GM18861 (cell line): ENCODE results near the gene ZFAND2B.
A peak's percentile ranks its signal among the peaks of the same experiment; 100 is the strongest.

Source experiments
- ATAC-seq: cut with Tn5 transposase; IDR thresholded peaks from one replicate; pipeline ENCODE4 v1.9.1; 2021; ENCODE audit not compliant: unreplicated experiment

Gene ZFAND2B, protein sequence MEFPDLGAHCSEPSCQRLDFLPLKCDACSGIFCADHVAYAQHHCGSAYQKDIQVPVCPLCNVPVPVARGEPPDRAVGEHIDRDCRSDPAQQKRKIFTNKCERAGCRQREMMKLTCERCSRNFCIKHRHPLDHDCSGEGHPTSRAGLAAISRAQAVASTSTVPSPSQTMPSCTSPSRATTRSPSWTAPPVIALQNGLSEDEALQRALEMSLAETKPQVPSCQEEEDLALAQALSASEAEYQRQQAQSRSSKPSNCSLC

DNA sequence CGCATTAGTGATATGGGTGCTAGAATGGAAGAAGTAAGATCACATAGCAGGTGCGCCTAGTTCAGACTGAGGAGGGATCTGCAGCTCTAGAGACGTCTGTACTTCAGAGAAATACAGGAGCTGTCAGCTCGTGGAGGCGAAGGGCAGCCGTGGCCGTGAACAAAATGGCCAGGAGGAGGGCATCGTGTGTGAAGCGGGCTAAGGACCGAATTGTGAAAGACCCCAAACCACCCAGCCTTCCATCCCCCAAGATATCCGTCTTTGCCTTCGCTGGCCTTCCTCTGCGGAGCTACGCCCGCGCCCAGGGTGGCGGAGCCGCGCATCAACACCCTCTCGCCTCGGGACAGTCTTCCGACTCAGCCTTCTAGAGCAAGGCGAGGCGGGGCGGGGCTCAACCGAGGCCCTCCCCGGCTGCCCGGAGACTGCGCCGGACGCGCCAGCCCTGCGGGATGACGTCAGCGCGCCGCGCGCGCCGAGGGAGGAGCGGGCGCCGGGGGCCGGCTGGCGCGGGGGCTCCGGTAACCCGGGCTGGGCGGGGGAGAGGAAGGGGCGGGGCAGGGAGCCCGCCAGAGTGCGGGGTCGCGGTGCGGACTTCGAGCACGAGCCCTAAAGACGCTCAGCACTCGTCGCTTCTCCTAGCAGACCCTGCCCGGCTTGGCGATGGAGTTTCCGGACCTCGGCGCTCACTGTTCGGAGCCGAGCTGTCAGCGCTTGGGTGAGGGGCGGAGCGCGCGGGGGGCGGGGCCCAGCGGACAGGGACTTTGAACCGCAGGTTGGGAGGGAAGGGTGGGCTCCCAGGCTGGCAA is at the start of gene ZFAND2B:
ZFAND2B (plus strand) TSS at position 455 of the 806 bp plus-strand sequence; CDS start at position 661, 206 bp downstream.
- ATAC-seq: peak; percentile 96

DNA sequence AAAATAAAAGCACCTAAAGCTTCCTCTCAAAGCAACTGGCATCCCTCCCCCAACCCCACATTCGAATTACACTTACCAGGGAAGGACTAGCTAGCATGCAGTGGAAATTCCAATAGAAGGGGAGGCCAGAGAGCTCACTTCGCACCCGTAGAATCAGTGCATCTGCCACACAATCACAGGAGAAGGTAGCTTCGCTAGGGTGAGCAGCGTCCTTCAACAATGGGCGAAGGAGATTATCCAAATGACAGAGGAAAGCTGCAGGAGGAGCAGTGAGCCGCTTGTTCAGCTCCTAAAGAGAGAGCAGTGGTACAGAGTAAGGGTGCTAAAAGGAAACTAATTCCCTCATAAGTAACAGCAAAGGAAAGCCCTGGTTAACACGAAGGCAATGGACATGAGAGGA is 49.2 kb upstream of the ZFAND2B start:
- no peak for ATAC-seq

DNA sequence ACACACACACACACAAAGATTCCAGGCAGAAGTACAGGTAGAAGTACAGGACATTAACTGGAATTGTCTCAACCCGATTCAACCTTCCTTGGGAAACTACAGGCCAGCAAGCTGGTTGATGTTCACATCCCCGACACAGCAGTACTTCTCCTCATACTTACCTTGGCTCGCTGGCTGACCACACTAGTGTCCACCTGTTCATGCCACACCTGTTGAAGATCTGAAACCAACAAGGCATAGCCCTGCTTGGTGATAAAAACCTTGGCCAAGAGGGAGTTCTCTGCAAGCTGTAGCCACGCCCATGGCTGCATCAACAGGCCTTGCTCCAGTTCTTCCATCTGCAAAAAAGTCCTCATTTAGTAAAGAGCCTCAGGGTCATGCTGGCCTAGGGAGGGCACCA is 48.6 kb upstream of the ZFAND2B start:
- ATAC-seq: no peak

DNA sequence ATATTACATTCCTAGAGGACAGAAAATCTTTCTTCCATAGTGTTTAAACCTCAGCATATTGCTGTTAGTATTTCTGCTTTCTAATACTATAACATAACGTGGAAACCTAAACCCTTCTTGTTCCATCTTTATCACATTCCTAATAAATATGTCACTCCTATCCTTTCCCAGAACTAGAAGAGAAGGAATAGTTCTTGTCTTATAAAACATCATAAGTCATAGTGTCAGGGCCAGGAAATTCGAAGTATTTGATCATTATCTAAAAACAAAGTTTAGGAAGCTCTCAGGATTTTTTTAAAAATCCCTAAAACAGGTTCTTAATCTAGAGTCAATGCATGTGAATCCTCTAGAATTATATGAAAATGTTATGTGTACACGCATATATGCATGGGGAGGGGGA is 48.0 kb upstream of the ZFAND2B start:
- no peak for ATAC-seq

DNA sequence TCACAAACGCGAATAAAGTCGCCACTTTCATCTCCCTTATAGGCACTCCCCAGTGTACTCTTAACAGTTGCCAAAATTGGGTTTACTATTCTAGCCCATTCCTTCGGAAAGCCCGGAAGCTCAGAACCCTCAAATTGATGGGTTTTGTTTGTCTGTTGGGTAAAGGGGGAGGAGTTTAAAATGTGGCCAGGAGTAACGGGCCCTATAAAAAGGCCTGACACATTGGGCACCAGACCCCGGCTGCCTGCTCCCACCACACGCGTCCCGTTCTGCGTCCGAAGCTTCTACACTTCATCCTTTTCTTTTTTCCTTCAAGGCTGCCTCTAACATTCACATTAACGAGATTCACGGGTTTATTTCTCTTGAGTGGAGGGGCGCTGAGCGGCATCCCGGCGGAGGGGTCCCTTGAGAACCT is 46.8 kb upstream of the ZFAND2B start:
- no peak for ATAC-seq

DNA sequence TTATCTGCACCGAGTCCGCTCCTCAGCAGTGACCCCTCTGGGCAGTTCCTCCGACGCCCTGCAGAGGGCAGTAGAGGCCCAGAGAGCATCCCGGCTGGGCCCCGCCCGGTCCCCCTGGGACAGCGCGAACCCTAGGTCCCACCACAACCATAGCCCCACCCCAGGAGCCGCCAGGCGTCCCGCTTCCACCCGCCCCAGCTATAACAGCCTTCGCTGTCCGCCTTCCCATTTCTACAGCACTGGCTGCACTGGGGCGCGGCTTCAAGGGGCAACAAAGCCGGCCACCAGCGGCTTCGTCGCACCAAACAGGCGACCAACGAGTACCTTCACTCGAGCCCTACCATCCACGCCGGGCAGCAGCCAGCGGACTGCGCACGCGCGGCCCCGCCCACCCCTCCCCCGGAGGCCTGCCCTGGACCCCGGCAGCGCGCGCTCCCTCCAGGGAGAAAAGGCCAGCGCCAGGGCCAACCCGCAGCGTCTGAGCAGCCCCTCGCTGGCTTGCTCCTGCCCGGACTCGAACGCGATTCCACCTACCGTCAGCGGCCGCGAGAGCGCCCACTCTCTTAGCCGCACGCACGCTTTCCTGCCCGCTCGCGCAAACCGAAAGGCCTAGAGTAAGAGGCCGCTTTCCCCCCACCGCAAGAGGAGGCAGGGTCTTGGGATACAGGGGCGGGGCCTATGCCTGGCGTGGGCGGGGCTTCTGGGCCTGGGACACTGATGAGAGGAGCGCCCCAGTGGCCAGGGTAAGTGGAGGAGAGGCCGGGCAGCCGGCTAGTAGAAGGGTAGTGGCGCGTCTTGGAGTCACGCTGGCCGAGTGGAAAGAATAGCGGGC is 46.2 kb upstream of the ZFAND2B start, which contains the start of gene NHEJ1:
NHEJ1 (minus strand) TSS at position 630 of the 832 bp plus-strand sequence. CDS start 2,453 bp downstream, outside the sequence.
- ATAC-seq: peak; percentile 67

DNA sequence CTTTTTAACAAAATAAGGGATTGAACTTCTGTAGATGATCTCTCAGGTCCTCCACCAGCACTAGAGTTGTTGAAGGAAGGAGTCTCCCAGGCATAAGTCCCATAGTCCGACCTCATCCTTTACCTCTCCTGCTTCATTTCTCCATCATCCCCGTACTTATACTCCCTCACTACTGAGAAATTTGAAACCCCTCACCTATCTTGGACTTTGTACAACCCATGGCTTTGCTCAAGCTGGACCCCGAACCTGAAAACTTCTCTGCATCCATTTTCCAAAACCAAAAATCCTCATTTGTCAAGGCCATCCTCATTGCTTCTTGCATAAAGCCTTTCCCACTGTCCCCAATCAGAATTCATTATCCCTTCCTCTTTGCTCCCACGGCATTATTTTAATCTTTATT is 45.5 kb upstream of the ZFAND2B start:
- no peak for ATAC-seq

DNA sequence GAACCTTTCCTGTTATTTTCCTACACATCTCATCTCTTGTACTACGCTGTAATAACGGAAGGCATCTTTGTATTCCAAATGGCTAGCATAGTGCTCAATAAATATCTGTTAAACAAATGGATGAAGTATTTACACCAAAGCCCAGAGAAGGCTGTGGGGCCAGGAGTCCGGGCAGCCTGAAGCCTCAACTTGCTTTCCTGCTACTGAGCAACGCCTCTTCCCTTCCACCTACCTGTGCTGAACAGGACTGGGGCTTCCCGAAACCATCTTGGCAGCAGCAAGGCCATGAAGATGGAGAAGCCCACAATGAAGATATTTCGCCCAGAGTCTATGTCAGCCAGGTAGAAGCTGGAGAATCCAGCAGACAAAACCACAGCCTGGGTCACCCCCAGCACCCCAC is 43.4 kb upstream of the ZFAND2B start:
- no peak for ATAC-seq

DNA sequence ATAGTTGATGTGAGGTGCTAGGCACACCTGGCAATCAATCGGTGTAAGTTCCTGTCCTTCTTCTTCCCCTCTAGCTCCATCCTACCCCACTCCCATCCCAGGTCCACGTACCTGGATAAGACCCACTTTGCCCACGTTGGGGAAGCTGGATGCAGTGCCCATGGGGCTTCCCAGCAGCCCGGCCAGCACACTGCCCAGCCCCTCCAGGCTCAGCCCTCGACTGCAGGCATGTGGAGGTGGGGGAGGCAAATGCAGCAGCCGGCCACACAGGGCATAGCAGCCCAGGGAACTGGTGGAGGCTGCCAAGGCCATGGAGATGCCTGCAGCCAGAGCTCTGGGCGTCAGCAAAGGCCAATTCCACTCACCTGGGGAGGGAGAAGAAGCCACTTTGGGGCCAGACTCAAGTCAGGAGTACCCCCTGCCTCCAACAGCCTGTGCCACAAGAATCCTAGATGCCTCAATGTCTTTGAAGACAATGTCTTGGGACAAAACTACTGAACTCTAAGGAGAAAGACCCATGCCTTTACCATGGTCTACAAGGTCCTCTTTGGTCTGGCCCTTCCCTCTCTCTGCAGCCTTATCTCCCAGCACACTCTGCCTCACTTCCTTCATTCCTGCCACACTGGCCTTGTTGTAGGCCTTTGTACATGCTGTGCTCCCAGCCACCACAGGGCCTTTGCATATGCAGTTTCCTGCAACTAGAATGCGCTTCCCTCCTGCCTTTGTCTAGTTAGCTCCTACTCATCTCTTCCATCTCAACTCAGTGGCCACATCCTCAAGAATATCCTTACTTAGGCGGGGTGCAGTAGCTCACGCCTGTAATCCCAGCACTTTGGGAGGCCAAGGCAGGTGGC is 41.3 kb upstream of the ZFAND2B start:
- ATAC-seq: no peak

DNA sequence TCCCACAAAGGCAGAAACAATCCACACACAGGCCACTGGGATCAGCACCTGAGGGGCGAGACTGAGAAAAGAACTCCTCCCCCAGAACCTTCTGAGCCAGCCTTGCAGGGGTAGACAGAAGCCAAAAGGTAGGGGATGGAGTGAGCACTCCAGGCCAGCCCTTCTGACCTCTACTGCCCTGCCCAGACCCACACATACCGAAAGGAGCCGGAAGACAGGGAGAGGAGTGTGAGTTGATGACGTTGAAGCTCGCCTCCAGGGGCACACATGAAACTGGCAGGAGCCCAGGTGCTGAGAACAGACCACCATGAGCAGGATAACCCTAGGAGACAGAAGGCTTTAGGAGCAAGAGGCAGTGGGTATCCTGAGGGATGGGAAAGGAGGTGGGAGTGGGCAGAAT is 38.6 kb upstream of the ZFAND2B start:
- no peak for ATAC-seq

DNA sequence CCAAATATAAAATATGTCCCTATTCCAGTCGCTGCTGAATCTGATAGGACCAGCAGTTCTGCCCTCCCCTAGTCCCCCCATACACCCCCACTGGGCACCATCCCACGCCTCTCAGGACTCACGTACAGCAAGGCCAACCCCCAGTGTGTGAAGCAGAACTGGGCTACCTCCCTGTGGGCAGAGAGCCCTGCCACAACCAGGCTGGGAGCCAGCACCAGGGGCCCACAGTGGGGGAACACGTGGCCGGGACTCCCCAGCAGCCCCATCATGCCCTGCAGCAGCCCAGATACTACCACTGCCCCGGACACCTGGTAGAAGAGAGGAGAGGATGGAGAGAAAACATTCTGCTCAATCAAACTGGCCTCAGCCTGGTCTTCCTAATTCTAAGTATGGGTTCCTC is 38.1 kb upstream of the ZFAND2B start:
- no peak for ATAC-seq

DNA sequence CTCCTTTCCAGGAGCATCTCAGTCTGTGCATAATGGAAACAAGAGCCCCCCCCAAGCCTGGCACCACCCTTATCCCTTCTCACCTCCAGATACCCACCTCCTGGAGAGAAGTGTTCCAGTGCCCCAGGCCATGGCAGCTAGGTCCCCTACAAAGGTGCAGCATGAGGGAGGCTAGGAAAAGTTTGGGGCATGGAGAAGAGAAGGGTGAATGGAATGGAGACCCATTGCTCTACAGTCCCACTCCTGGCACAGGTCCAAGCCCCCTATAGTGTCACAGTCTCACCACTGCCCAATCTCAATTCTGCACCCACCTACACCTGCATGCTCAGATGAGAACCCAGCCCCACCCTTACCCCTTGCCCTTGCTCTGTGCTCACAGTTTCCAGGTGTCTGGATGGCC is 37.6 kb upstream of the ZFAND2B start:
- no peak for ATAC-seq

DNA sequence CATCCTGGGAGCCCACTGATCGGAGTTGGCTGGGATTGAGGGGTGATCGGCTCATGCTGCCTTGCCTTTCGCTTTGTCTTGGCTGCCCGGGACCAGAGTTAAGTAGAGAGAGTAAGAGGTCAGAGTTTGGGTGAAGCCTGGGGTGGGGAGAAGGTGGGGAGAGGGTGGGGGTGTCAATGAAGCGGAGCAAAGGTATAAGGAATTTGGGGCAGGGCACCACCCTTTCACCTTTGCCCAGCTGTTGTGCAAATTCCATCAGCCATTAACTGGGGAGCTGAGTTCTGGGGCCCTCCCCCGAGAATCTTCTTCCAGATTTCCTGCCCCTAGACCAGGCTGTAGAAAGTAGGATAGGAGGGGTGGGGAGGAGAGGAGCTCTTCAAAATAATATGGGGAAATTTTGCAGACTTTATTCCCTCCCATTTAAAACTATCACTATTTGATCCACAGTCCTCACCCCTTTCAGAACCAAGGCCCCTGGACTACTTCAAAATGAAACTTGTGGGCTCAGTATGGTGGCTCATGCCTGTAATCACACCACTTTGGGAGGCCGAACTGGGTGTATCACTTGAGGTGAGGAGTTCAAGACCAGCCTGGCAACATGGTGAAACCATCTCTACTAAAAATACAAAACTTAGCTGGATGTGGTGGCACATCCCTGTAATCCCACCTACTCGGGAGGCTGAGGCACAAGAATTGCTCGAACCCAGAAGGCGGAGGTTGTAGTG is 36.5 kb upstream of the ZFAND2B start, which contains the start of gene SLC23A3:
SLC23A3 (minus strand) TSS at position 100 of the 725 bp plus-strand sequence; CDS start at position 55, 45 bp downstream.
- ATAC-seq: no peak

DNA sequence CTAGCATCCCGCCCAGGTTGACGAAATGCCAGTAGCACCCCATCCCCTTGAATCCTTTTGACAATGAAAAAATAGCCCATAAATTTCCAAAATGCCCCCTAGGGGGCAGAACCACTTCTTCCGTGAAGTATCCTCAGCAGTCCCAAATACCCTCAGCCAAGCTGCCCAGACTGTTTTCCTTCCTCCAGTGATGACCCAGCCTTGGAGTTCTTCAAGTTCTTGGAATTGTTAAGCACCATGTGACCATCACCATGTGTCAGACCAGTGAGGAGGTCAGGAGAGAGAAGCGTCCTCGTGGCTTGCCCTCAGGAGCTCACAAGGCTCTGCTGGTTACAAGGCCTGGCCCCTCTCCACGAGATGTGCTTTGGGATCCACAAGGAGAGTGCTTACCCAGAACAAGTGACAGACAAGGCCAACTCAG is 35.3 kb upstream of the ZFAND2B start:
- no peak for ATAC-seq

DNA sequence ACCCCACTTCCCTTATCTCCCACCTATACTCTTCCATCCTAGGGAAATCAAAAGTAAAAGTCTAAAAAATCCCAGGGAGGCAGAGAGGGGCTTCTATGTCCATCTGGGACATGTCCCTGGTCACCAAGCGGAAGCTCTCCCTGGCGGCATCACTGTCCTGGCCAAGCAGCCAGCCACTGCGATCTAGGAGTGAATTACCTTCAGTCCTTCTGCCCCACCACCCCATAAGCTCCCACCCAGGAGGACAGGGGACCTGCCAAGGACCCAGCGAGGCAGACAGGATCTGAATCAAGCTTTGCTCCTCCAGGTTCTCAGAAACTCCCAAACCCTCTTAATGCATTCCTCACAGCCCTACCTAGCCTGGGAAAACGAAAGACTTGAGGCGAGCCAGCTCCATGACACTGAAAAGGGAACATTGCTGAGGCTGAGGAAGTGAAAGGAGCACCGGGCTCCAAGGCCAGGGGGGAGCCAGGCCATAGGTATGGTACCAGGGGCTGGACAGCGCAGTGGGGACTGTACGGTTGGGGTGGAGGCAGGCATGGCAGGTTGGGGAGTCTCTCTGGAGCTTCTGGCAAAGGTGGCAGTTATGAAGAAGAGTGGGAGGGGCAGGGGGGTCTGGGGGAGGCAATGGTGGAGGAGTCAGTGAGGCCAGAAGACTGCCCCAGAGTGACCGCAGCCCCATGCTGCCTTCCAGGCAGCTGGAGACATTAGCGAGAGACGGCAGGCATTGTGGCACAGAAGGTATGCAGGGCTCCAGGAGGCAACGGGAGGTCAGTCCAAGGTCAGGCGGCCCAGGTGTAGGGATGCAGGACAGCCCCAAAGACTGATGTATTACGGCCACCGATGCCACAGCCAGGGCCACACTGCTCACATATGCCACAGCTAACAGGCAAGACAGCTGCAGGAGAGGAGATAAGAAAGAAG is 34.1 kb upstream of the ZFAND2B start:
- no peak for ATAC-seq

DNA sequence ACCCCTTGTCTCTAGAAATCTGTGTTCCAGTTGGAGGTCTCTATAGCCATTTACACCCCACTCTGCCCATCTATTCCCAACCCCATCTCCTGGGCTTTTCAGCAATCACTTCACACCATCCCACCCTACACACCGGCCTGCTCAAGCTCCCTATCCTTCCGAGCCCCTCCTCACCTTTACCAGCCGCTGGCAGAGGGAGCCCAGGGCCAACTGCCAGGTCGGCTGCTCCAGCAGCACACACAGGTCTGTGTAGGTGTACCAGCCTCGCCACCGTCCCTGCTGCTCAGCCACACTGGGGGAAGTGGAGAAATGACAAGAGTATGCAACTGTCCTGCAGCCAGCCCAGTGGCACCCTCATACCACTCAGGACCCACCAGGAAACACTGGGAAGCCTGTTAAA is 33.4 kb upstream of the ZFAND2B start:
- no peak for ATAC-seq

DNA sequence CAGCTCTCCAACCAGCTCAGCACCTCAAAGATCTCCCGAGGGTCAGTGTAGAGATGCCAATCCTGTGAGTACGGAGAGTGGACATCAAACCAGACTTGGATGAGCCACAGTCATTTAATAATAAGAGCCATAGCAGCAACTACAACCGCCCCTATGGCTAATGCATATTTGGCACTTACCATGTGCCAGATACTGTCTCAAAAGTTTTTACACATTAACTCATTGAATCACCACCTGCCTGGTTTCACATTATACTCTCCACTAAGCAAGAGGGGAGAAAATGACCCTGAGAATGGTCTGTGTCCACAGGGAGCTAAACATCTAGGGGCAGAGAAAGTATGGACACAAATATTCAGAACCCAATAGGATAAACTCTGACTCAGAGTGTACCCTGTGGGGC is 32.4 kb upstream of the ZFAND2B start:
- ATAC-seq: no peak

DNA sequence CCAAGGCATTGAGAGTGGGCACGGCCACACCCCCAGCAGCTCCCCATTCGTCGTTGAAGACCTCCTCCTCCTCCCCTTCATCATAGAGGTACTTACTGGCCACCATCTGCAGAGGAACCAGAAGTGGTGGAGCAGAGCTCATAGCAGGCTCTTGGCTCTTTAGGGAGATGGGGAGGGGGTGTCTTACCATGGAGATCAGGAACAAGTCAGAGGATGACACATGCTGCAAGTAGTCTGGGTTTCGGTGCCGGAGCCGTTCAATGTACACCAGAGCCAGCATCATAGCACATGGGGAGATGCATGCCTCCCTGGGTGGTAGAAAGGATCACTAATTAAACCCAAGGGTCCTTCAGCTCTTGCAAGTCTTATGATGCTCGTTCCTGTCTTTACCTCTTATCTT is 31.8 kb upstream of the ZFAND2B start:
- no peak for ATAC-seq

DNA sequence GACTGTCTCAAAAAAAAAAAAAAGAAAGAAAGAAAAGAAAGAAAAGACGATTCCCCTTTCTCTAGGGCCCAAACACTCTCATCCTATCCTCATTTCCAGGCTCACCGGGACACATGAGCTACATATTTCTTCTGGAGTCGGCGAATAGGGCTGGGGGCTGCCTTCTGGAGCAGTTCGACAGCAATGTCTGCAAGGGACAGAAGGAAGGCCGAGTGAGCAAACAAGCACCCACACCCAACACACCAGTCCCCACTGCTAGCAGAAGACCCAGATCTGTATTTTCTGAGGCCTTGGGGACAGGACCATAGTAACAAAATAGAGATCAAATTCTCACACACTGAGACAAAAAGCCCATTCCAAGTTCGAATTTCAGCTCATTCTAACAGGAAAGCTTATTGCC is 31.1 kb upstream of the ZFAND2B start:
- no peak for ATAC-seq
